Heart left ventricle (tissue), 16 donors: Measurements from ENCODE around the gene TMEM205. TPM values are rescaled to one million over a fixed set of nuclear protein-coding genes. Genes with fewer than 3 reads are reported as not detected.
A peak's percentile ranks its signal among the peaks of the same experiment; 100 is the strongest.
"Not testable (repeated sequence)": the region's sequence is repeated elsewhere in the genome, so short reads cannot be mapped to it uniquely, and the experiment has no call there.

Experiments used
- ATAC-seq, 4 donors: fragments of 200-7000 bp; cut with Tn5 transposase; one replicate each; pipeline ENCODE4 v1.9.1; 2020 to 2022; ENCODE audit warnings: moderate library complexity in 4 of 4, mild to moderate bottlenecking in 3 of 4, moderate number of reproducible peaks in 1 of 4
- DNase-seq, 5 donors: peaks; one replicate each; pipeline ENCODE4 v3.0.0-alpha.2; 2020
- H3K27ac ChIP-seq, 12 donors: fragments of 200-600 bp; sonication (generic) in 4 of 12; one replicate each; pipeline versions ENCODE4 v1.5.0 to v1.8.0; 2016 to 2022; ENCODE audit warnings: mild to moderate bottlenecking in 2 of 12
- H3K27me3 ChIP-seq, 9 donors: fragments of 200-600 bp; sonication (generic) in 2 of 9; one replicate each; pipeline versions ENCODE4 v1.5.1 to v1.8.0; 2016 to 2022; ENCODE audit warnings: mild to moderate bottlenecking in 3 of 9
- H3K36me3 ChIP-seq, 9 donors: fragments of 200-600 bp; sonication (generic) in 2 of 9; one replicate each; pipeline versions ENCODE4 v1.5.0 to v1.8.0; 2018 to 2022; ENCODE audit warnings: mild to moderate bottlenecking in 2 of 9
- H3K4me1 ChIP-seq, 12 donors: fragments of 200-600 bp; sonication (generic) in 4 of 12; one replicate each; pipeline versions ENCODE4 v1.5.0 to v1.8.0; 2016 to 2022; ENCODE audit warnings: mild to moderate bottlenecking in 3 of 12
- H3K4me3 ChIP-seq, 12 donors: fragments of 200-600 bp; sonication (generic) in 4 of 12; one replicate each; pipeline versions ENCODE4 v1.5.0 to v1.8.0; 2017 to 2022; ENCODE audit warnings: mild to moderate bottlenecking in 9 of 12, moderate library complexity in 4 of 12
- H3K9me3 ChIP-seq, 12 donors: fragments of 200-600 bp; sonication (generic) in 4 of 12; one replicate each; pipeline versions ENCODE4 v1.5.0 to v1.8.0; 2016 to 2022; ENCODE audit warnings: mild to moderate bottlenecking in 1 of 12
- POLR2A ChIP-seq, 2 donors: fragments of 450-650 bp; IDR thresholded peaks; one replicate each; pipeline ENCODE4 v1.6.1; 2017; ENCODE audit warnings: antibody characterized with exemption in 2 of 2, mild to moderate bottlenecking in 2 of 2, moderate library complexity in 2 of 2
- WGBS, 4 donors: extraction: QIAGEN DNeasy Blood & Tissue Kit in 2 of 4; methylation state at CpG; one replicate each; pipeline versions ENCODE4 v1.1.5 to v1.1.7; 2013 to 2018; 5-methylcytosine and 5-hydroxymethylcytosine counted together
- intact Hi-C, 10 donors: fragments of 100-400 bp; cut with DNase I; formaldehyde crosslinking; loops; one replicate each; pipeline versions ENCODE4 v1.11.1 to v1.14.2; 2022
- polyA plus RNA-seq, 2 donors: library from polyadenylated mRNA; stranded (reverse); fragments of 200-250 nt; gene quantifications; one replicate each; pipeline ENCODE4 v1.2.3, GENCODE V29; 2013
- total RNA-seq, 9 donors: library from RNA; depleted of rRNA in 2 of 9; stranded (reverse); fragments of >200 nt in 2 of 9; fragmentation: NEBNext Ultra II Directional in 3 of 9; extraction: Animal tissue kit (Norgen Biotek cat#: 25700) in 3 of 9; gene quantifications; one replicate each; pipeline versions ENCODE4 v1.1.0 to v1.2.4, GENCODE V29; 2016 to 2023
- TF ChIP-seq, protein P1 (sequence below), 12 donors: fragments of 200-600 bp; sonication (generic) in 4 of 12; IDR thresholded peaks; one replicate each; pipeline versions ENCODE4 v1.5.0 to v1.8.0; 2018 to 2022; ENCODE audit warnings: antibody characterized with exemption in 12 of 12, mild to moderate bottlenecking in 5 of 12
- donor health status: ischemic (EF 13 %, LVEDD 7.1; RV severe dilation, severe dysfunction).
- donor health status: healthy with polysubstance abuse.
- donor health status: DM: no; HTN: yes; CAD: no.
- donor health status: DM: no; HTN: no; CAD: no.
- donor health status: ischemic (EF 25% LVEDD 6.9; RV normal size, moderate dysfunction).
- donor health status: ischemic (EF 25% LVEDD 5.7; RV mildly dilated, moderate dysfunction).
- donor health status: healthy.
- donor health status: DM: yes; HTN: yes; CAD: no.
- donor health status: ischemic (EF 35%, LVEDD 5.7; RV mildly dilated, moderate dysfunction).
- donor health status: nonischemic (EF 11% LVEDD 7.7; RV severe dilation, severe dysfunction).
- donor health status: DM: yes; HTN: yes; CAD: no.
- donor health status: PGD.
- donor health status: ischemic (EF 29% LVEDD 5.4; RV normal size, mild dysfunction).
- donor health status: nonischemic (EF 23%, LVEDD 6.1; RV moderate dilation, normal function).

TMEM205 gene
- total and polyA plus RNA-seq, 11 donors: 68.3 to 372 (median 90.6) TPM

DNA sequence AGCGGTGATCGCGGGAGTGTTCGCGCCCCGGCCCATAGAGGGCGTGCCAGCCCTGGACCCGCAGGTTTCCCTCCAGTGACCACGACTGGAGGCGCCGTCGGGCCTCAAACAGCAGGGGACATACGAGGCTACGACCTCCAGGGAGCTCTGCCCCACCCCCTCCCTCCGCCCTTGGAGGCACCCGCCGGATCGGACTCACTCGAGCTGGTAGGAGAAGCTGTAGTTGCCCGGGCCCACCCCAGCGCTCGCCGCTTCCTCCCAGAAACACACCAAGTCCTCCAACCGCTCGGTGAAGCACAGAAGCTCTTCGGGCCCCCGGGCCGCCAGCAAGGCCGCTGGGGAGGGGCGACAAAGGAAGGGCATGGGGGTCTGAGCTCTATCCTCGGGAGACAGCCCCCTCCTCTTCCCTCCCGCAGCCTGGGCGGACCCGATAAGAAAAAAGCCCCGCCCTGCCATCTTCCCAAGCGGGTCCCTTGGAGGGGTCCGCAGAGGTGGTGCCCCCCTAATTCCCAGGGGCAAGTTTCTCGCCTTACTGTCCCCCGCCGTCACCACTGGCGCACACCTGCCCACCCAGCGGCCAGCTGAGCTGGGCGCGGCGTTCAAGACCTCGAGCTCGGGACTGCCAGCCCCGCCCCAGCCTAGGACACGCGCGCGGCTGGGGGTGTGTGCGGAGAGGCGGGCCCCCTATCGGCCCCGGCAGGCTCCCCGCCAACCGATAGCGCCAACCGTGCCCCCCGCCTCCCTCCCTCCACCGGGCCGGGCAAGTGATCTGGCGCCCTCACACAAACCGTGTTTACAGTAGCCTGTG, 37.0 kb upstream of the TMEM205 start:
- peak; percentile 30 to 83 (median 59) for DNase-seq
- Histone ChIP-seq H3K9me3 (no peaks in the 10 kb centered on the region), H3K27me3 (peaks cover 0 to 16% (median 3%) of the 10 kb centered on the region in 9 donors), H3K27ac (peak overlapping the region in 2 of 12 donors; percentile 64 to 73), H3K4me1 (peaks cover 0 to 61% (median 29%) of the 10 kb centered on the region in 12 donors), H3K4me3 (peak overlapping the region; percentile 33 to 62 (median 54)), H3K36me3 (peaks cover 0 to 5% (median 1%) of the 10 kb centered on the region in 9 donors)
- WGBS, 4 donors: 1 to 4% (median 3%) methylated on average over 29 to 65 of the region's 65 CpGs
- intact Hi-C loops: loop anchor here in 6 of 10 donors (5.0 to 10.0 kb wide), 11 partner anchors 34 to 204 kb away; partner anchors contain the start of genes ELAVL3 (in 2 of the 6), ODAD3 (in 2 of the 6), PRKCSH (in 2 of the 6) and CCDC159 (in 1 of the 6)
- no peak for ATAC-seq
- no peak for TF ChIP-seq POLR2A (IDR thresholded peaks at IDR 0.05)
- TF ChIP-seq, protein P1, sequence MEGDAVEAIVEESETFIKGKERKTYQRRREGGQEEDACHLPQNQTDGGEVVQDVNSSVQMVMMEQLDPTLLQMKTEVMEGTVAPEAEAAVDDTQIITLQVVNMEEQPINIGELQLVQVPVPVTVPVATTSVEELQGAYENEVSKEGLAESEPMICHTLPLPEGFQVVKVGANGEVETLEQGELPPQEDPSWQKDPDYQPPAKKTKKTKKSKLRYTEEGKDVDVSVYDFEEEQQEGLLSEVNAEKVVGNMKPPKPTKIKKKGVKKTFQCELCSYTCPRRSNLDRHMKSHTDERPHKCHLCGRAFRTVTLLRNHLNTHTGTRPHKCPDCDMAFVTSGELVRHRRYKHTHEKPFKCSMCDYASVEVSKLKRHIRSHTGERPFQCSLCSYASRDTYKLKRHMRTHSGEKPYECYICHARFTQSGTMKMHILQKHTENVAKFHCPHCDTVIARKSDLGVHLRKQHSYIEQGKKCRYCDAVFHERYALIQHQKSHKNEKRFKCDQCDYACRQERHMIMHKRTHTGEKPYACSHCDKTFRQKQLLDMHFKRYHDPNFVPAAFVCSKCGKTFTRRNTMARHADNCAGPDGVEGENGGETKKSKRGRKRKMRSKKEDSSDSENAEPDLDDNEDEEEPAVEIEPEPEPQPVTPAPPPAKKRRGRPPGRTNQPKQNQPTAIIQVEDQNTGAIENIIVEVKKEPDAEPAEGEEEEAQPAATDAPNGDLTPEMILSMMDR (IDR thresholded peaks at IDR 0.05): peak; percentile 36 to 72 (median 58)

DNA sequence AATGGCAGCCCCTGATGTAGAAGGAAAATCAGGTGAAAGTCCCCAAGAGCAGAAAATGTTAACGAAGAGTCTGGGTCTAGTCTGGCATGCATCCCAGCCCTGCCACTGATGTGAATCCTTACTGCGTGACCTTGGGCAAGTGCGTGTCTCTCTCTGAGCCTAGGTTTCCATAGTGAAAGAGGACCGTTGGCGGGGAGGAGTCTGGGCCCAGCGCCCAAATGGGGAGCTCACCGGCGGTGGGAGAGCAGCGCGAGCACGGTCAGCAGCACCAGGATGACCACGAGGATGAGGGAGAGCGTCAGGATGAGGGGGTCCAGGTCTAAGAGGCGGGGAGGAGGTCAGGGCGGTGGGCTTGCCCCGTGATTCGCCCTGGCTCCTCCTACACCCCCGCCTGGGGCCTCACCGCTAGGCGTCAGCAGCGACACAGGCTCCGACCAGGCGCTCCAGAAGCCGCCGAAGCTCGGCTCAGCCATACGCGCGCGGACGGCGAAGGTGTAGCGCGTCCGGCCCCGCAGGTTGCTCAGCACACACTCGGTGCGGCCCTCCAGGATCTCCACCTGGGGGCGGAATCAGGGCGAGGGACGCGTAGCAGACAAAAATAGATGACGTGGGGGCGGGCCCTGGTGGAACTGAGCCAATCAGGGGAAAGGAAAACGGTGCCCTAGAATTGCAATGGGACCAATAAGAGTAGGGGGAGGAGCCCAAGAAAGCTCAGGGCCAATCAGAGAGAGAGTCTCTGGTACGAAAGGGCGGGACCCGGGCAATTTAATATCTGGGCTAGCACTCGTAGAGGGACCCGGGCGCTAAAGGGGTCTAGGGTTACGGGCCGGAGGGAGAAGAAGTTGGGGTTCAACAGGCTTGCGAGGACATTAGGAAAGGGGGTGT, 34.8 kb upstream of the TMEM205 start:
- Histone ChIP-seq H3K4me3 (peak overlapping the region; percentile 47 to 85 (median 66)), H3K36me3 (peaks cover 0 to 7% (median 5%) of the 10 kb centered on the region in 9 donors), H3K27ac (peak overlapping the region; percentile 35 to 89 (median 84)), H3K9me3 (no peaks in the 10 kb centered on the region), H3K4me1 (peaks cover under 1 to 74% (median 41%) of the 10 kb centered on the region in 12 donors), H3K27me3 (peaks cover 0 to 16% (median 3%) of the 10 kb centered on the region in 9 donors)
- peak; percentile 88 to 93 (median 92) for ATAC-seq
- DNase-seq: peak; percentile 95 to 96 (median 96)
- intact Hi-C loops: loop anchor here in 7 of 10 donors (1.0 to 10.0 kb wide), 13 partner anchors 34 to 206 kb away; partner anchors contain the start of genes ODAD3 (in 3 of the 7), PRKCSH (in 3 of the 7), ELAVL3 (in 2 of the 7) and CCDC159 (in 1 of the 7)
- peak in 1 of 2 donors; percentile 87 for TF ChIP-seq POLR2A (IDR thresholded peaks at IDR 0.05)
- TF ChIP-seq, protein P1 (IDR thresholded peaks at IDR 0.05): peak; percentile 50 to 90 (median 79)
- WGBS, 4 donors: 2 to 3% (median 2%) methylated on average over 34 to 54 of the region's 54 CpGs

DNA sequence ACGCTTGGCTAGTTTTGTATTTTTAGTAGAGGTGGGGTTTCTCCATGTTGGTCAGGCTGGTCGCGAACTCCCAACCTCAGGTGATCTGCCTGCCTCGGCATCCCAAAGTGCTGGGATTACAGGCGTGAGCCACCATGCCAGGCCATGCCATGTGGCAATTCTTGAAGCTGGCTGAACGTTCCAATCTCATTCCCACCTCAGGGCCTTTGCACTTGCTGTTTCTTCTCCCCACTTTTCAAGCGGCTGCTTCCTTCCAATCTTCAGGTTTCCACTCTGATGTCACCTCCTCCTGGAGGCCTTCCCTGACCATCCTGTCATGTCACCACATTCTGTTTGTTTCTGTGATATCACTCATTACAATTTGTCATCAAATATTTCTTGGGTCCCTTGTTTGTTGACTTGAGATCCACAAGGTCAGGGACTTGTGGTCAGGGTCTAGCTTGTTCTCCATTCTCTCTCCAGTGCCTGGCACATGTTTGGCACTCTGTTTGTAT, 33.8 kb upstream of the TMEM205 start:
- H3K27ac ChIP-seq: peak overlapping the region in 5 of 12 donors; percentile 85 to 89 (median 89)

DNA sequence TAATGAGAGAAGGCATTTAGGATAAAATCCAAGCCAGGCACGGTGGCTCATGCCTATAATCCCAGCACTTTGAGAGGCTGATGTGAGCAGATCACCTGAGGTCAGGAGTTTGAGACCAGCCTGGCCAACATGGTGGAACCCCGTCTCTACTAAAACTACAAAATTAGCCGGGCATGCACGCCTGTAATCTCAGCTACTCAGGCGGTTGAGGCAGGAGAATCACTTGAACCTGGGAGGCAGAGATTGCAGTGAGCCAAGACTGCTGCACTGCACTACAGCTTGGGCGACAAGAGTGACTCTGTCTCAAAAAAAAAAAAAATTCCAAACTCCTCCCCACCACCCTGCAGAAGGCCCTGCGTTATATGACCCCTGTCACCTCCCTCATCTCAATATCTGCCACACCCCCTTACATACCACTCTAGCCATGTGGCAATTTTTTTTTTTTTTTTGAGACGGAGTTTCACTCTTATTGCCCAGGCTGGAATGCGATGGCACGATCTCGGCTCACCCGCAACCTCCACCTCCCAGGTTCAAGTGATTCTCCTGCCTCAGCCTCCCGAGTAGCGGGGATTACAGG, 33.3 kb upstream of the TMEM205 start:
- 90 to 91% (median 91%) methylated on average over 14 of the region's 14 CpGs for WGBS, 4 donors
- H3K36me3 ChIP-seq, H3K4me3 ChIP-seq, ATAC-seq, H3K9me3 ChIP-seq, DNase-seq: not testable (repeated sequence)
- Histone ChIP-seq H3K27ac (peak overlapping the region in 1 of 12 donors; percentile 20), H3K4me1 (peaks cover 7 to 82% (median 46%) of the 10 kb centered on the region in 12 donors), H3K27me3 (peaks cover 0 to 16% (median 3%) of the 10 kb centered on the region in 9 donors)
- intact Hi-C loops: loop anchor here in 8 of 10 donors (5.0 to 10.0 kb wide), 3 partner anchors 63 to 215 kb away; partner anchors contain the start of genes TSPAN16 (in 6 of the 8) and ZNF627 (in 1 of the 8)

More for the DNA sequence above, 33.8 kb upstream of the TMEM205 start:
- Histone ChIP-seq H3K4me1 (peaks cover 7 to 81% (median 47%) of the 10 kb centered on the region in 12 donors), H3K9me3 (no peaks in the 10 kb centered on the region), H3K36me3 (peaks cover 0 to 7% (median 5%) of the 10 kb centered on the region in 9 donors), H3K4me3 (peak overlapping the region in 4 of 12 donors; percentile 64 to 85 (median 71)), H3K27me3 (peaks cover 0 to 16% (median 3%) of the 10 kb centered on the region in 9 donors)
- no peak for DNase-seq
- TF ChIP-seq, protein P1 (IDR thresholded peaks at IDR 0.05): no peak
- TF ChIP-seq POLR2A (IDR thresholded peaks at IDR 0.05): no peak
- ATAC-seq: no peak
- intact Hi-C loops: loop anchor here (2.0 to 10.0 kb wide), 15 partner anchors 33 to 215 kb away; partner anchors contain the start of genes TSPAN16 (in 7 of the 10), ELAVL3 (in 2 of the 10), ODAD3 (in 2 of the 10) and PRKCSH (in 2 of the 10)
- WGBS, 4 donors: 93 to 97% (median 95%) methylated on average over 7 of the region's 7 CpGs
